Astrocyte (in vitro differentiated cells and primary cell): Measurements from ENCODE around the gene HMCN2. TPM values are rescaled to one million over a fixed set of nuclear protein-coding genes. Genes with fewer than 3 reads are reported as not detected.

Source experiments
- DNase-seq: peaks from one replicate; pipeline ENCODE4 v3.0.0-alpha.2; 2010; ENCODE audit warnings: low read depth
- FAIRE-seq: peaks from 2 replicates; lab custom pipeline; 2011; peaks lifted over from hg19 to GRCh38; lab: Jason Lieb, UNC
- H2AFZ ChIP-seq: 2 replicates; pipeline ENCODE4 v1.6.0; 2012; ENCODE audit warnings: low read depth, low read length, inconsistent platforms
- H3K27ac ChIP-seq: 2 replicates; pipeline ENCODE4 v1.5.1; 2011; ENCODE audit warnings: low read depth, low read length, inconsistent platforms
- H3K27me3 ChIP-seq: 2 replicates; pipeline ENCODE4 v1.6.0; 2011; ENCODE audit warnings: low read length, inconsistent platforms; ENCODE audit not compliant: insufficient read depth
- H3K36me3 ChIP-seq: 2 replicates; pipeline ENCODE4 v1.5.1; 2011; ENCODE audit warnings: low read length, inconsistent platforms; ENCODE audit not compliant: insufficient read depth
- H3K4me1 ChIP-seq: 2 replicates; pipeline ENCODE4 v1.5.1; 2011; ENCODE audit warnings: low read length, inconsistent platforms; ENCODE audit not compliant: insufficient read depth
- H3K4me2 ChIP-seq: 2 replicates; pipeline ENCODE4 v1.6.0; 2012; ENCODE audit warnings: low read length, inconsistent platforms
- H3K4me3 ChIP-seq: 2 replicates; pipeline ENCODE4 v1.5.1; 2011; ENCODE audit warnings: low read depth, mild to moderate bottlenecking, low read length, inconsistent platforms; ENCODE audit not compliant: insufficient read depth
- H3K79me2 ChIP-seq: 2 replicates; pipeline ENCODE4 v1.6.0; 2012; ENCODE audit warnings: mild to moderate bottlenecking, low read length, inconsistent platforms; ENCODE audit not compliant: insufficient read depth
- H3K9ac ChIP-seq: 2 replicates; pipeline ENCODE4 v1.6.0; 2012; ENCODE audit warnings: mild to moderate bottlenecking, low read length, inconsistent platforms
- H3K9me3 ChIP-seq: 2 replicates; pipeline ENCODE4 v1.5.1; 2012; ENCODE audit warnings: low read depth, mild to moderate bottlenecking, low read length, inconsistent platforms; ENCODE audit not compliant: insufficient read depth
- H4K20me1 ChIP-seq: 2 replicates; pipeline ENCODE4 v1.6.0; 2012; ENCODE audit warnings: low read length, inconsistent platforms; ENCODE audit not compliant: insufficient read depth
- H3K27ac Mint-ChIP-seq: one replicate; pipeline ENCODE4 v1.8.0; 2021; ENCODE audit warnings: mild to moderate bottlenecking, mixed read lengths; ENCODE audit not compliant: unreplicated experiment
- H3K27me3 Mint-ChIP-seq: one replicate; pipeline ENCODE4 v1.8.0; 2021; ENCODE audit warnings: low read depth, mixed read lengths; ENCODE audit not compliant: unreplicated experiment
- H3K36me3 Mint-ChIP-seq: one replicate; pipeline ENCODE4 v1.8.0; 2021; ENCODE audit warnings: low read depth, mixed read lengths; ENCODE audit not compliant: unreplicated experiment
- H3K4me1 Mint-ChIP-seq: one replicate; pipeline ENCODE4 v1.8.0; 2021; ENCODE audit warnings: low read depth, mixed read lengths; ENCODE audit not compliant: unreplicated experiment
- H3K4me3 Mint-ChIP-seq: one replicate; pipeline ENCODE4 v1.8.0; 2021; ENCODE audit warnings: mild to moderate bottlenecking, moderate library complexity, mixed read lengths; ENCODE audit not compliant: unreplicated experiment
- H3K9me3 Mint-ChIP-seq: one replicate; pipeline ENCODE4 v1.8.0; 2021; ENCODE audit warnings: mild to moderate bottlenecking, mixed read lengths; ENCODE audit not compliant: unreplicated experiment
- EZH2 ChIP-seq: IDR thresholded peaks from 2 replicates; pipeline ENCODE4 v1.6.1; 2012; ENCODE audit warnings: mild to moderate bottlenecking, low read length, inconsistent platforms; ENCODE audit not compliant: insufficient read depth
- total RNA-seq: library from RNA; stranded (reverse); gene quantifications from 2 replicates; pipeline ENCODE4 v1.2.1, GENCODE V29; 2021
- TF ChIP-seq, protein P1 (sequence below): IDR thresholded peaks from 2 replicates; pipeline ENCODE4 v1.5.1; 2011; ENCODE audit warnings: low read depth, mild to moderate bottlenecking, inconsistent platforms, low read length, moderate library complexity; ENCODE audit not compliant: insufficient read depth

HMCN2 gene
- total RNA-seq, 1 donor from 2014 or later: 1.6 TPM

DNA sequence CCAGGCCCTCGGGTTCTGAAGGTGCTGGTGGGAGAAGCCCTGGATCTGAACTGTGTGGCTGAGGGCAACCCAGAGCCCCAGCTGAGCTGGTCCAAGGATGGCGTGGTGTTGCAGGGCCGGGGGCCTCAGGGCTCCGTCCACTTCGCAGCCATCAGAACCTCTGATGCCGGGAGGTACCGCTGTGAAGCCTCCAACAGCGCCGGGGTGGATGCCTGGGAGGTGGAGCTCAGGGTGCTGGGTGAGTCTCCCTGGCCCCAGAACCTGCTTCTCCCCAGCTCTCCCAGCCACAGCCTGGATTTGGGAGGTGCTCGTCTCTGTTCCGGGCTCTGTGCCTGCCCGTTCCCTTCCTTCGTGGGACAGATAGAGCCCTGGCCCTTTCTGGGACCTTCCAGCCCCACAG is 75.6 kb downstream of the HMCN2 start:
- H3K9me3 ChIP-seq: peaks cover 3% of the 10 kb centered on the region
- Mint-ChIP-seq H3K36me3 (no peaks in the 10 kb centered on the region), H3K4me3 (no peak overlapping the region), H3K27ac (no peak overlapping the region), H3K27me3 (peaks cover 5% of the 10 kb centered on the region), H3K9me3 (no peaks in the 10 kb centered on the region), H3K4me1 (no peaks in the 10 kb centered on the region)
- H3K4me3 ChIP-seq: no peak overlapping the region
- peaks cover 10% of the 10 kb centered on the region for H4K20me1 ChIP-seq
- DNase-seq (no peak), FAIRE-seq (no peak)
- no peaks in the 10 kb centered on the region for H3K36me3 ChIP-seq
- H3K4me1 ChIP-seq: no peaks in the 10 kb centered on the region
- H3K4me2 ChIP-seq: no peak overlapping the region
- H3K9ac ChIP-seq: no peak overlapping the region
- H3K27ac ChIP-seq: no peak overlapping the region
- H3K79me2 ChIP-seq: no peaks in the 10 kb centered on the region
- no peak for TF ChIP-seq EZH2
- TF ChIP-seq, protein P1, sequence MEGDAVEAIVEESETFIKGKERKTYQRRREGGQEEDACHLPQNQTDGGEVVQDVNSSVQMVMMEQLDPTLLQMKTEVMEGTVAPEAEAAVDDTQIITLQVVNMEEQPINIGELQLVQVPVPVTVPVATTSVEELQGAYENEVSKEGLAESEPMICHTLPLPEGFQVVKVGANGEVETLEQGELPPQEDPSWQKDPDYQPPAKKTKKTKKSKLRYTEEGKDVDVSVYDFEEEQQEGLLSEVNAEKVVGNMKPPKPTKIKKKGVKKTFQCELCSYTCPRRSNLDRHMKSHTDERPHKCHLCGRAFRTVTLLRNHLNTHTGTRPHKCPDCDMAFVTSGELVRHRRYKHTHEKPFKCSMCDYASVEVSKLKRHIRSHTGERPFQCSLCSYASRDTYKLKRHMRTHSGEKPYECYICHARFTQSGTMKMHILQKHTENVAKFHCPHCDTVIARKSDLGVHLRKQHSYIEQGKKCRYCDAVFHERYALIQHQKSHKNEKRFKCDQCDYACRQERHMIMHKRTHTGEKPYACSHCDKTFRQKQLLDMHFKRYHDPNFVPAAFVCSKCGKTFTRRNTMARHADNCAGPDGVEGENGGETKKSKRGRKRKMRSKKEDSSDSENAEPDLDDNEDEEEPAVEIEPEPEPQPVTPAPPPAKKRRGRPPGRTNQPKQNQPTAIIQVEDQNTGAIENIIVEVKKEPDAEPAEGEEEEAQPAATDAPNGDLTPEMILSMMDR: no peak
- peaks cover 3% of the 10 kb centered on the region for H3K27me3 ChIP-seq
- H2AFZ ChIP-seq: no peak overlapping the region

DNA sequence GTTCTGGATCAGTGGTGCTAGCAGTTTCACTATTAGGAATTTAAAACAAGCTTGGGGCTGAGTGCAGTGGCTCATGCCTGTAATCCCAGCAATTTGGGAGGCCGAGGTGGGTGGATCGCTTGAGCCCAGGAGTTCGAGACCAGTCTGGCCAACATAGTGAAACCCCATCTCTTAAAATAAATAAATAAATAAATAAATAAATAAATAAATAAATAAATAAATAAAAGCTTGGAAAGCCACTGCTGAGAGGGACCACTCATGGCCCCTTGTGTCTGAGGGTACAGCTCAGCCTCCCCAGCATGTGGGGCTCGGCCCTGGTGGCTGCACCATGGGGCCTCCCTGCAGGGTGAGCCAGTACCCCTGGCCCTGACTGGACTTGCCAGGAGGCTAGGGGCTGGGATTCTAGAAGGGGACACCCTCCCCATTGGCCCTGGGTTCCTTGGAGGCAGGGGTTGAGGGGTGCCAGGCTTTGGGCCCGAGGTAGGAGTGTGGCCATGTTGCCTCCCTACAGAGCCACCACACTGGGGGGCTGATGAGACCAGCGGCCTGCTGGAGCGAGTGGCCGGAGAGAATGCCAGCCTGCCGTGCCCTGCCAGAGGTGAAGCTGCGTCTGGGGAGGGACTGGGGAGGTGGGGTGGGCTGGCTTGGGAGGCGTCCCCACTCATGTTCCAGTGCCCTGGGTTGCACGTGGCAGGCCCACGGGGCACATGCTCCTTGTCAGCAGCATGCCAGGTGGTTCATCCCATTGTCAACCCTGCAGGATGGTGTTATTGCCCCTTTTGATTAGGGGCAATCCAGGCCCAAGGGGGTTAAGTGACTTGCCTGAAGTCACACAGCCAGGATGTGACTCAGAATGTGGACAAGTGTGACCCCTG is 76.5 kb downstream of the HMCN2 start:
- H3K36me3 Mint-ChIP-seq: no peaks in the 10 kb centered on the region
- H3K9me3 Mint-ChIP-seq: no peaks in the 10 kb centered on the region
- peaks cover 7% of the 10 kb centered on the region for H3K27me3 Mint-ChIP-seq

More for the DNA sequence above, 76.5 kb downstream of the HMCN2 start:
- H4K20me1 ChIP-seq: peaks cover 10% of the 10 kb centered on the region
- no peaks in the 10 kb centered on the region for H3K4me1 ChIP-seq
- H3K4me1 Mint-ChIP-seq: no peaks in the 10 kb centered on the region
- H3K4me2 ChIP-seq: no peak overlapping the region
- peaks cover 3% of the 10 kb centered on the region for H3K9me3 ChIP-seq
- H3K4me3 ChIP-seq: no peak overlapping the region
- no peak overlapping the region for H2AFZ ChIP-seq
- H3K9ac ChIP-seq: no peak overlapping the region
- H3K79me2 ChIP-seq: no peaks in the 10 kb centered on the region
- no peak for FAIRE-seq
- H3K36me3 ChIP-seq: no peaks in the 10 kb centered on the region
- H3K27me3 ChIP-seq: peaks cover 3% of the 10 kb centered on the region
- no peak for DNase-seq
- H3K27ac ChIP-seq: no peak overlapping the region
- TF ChIP-seq, protein P1: no peak
- TF ChIP-seq EZH2: no peak
- no peak overlapping the region for H3K27ac Mint-ChIP-seq
- H3K4me3 Mint-ChIP-seq: no peak overlapping the region
